Endothelial cell (in vitro differentiated cells): ENCODE data around the gene MID1. TPM values are rescaled to one million over a fixed set of nuclear protein-coding genes. Genes with fewer than 3 reads are reported as not detected.

Experiments used
- DNase-seq: peaks from one replicate; pipeline ENCODE4 v3.0.0; 2021; ENCODE audit warnings: low spot score
- H3K27ac Mint-ChIP-seq: one replicate; pipeline ENCODE4 v1.8.0; 2021; ENCODE audit warnings: mixed read lengths, inconsistent platforms; ENCODE audit not compliant: unreplicated experiment
- H3K27me3 Mint-ChIP-seq: one replicate; pipeline ENCODE4 v1.8.0; 2021; ENCODE audit warnings: mild to moderate bottlenecking, moderate library complexity, mixed read lengths, inconsistent platforms; ENCODE audit not compliant: unreplicated experiment
- H3K36me3 Mint-ChIP-seq: one replicate; pipeline ENCODE4 v1.8.0; 2021; ENCODE audit warnings: mild to moderate bottlenecking, low read depth, mixed read lengths, inconsistent platforms; ENCODE audit not compliant: unreplicated experiment
- H3K4me1 Mint-ChIP-seq: one replicate; pipeline ENCODE4 v1.8.0; 2021; ENCODE audit warnings: mild to moderate bottlenecking, mixed read lengths, inconsistent platforms; ENCODE audit not compliant: unreplicated experiment
- H3K4me3 Mint-ChIP-seq: one replicate; pipeline ENCODE4 v1.8.0; 2021; ENCODE audit warnings: mild to moderate bottlenecking, mixed read lengths, inconsistent platforms; ENCODE audit not compliant: unreplicated experiment
- H3K9me3 Mint-ChIP-seq: one replicate; pipeline ENCODE4 v1.8.0; 2021; ENCODE audit warnings: mixed read lengths, inconsistent platforms; ENCODE audit not compliant: unreplicated experiment
- CTCF ChIP-seq: fragments of 200-600 bp; sonication (generic); IDR thresholded peaks from one replicate; pipeline ENCODE4 v1.5.0; 2021; ENCODE audit warnings: antibody characterized with exemption; ENCODE audit not compliant: unreplicated experiment
- total RNA-seq: library from RNA; stranded (reverse); fragmentation: NEBNext Ultra II Directional; extraction: Animal tissue kit (Norgen Biotek cat#: 25700); gene quantifications from one replicate; pipeline ENCODE4 v1.2.1, GENCODE V29; 2021; ENCODE audit not compliant: unreplicated experiment

Gene MID1
- total RNA-seq, 1 donor from 2014 or later, result 61.8 TPM

GRCh38 chrX:10404436-10404835, 215.9 kb downstream of the MID1 start:
- H3K9me3 Mint-ChIP-seq, result no peaks in the 10 kb centered on the region
- no peak for DNase-seq
- peaks cover 1% of the 10 kb centered on the region for H3K27me3 Mint-ChIP-seq

DNA sequence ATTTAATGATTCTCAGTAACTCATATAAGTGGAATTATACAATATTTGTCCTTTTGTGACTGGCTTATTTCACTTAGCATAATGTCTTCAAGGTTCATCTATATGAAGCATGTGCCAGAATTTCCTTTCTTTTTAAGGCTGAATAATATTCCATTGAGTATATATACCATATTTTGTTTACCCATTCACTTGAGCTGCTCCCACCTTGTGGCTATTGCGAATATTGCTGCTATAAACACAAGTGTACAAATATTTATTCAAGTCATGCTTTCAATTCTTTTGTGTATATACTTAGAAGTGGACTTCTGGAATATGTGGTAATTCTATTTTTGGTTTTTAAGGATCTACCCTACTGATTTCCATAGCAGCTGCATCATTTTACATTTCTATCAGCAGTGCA, 219.1 kb downstream of the MID1 start:
- H3K27me3 Mint-ChIP-seq, result no peaks in the 10 kb centered on the region
- H3K4me3 Mint-ChIP-seq, result no peak overlapping the region
- H3K9me3 Mint-ChIP-seq, result no peaks in the 10 kb centered on the region
- no peak for TF ChIP-seq CTCF
- no peaks in the 10 kb centered on the region for H3K36me3 Mint-ChIP-seq
- no peak for DNase-seq
- peaks cover under 1% of the 10 kb centered on the region for H3K4me1 Mint-ChIP-seq
- H3K27ac Mint-ChIP-seq, result no peak overlapping the region

More at GRCh38 chrX:10404436-10404835, 215.9 kb downstream of the MID1 start:
- Mint-ChIP-seq H3K27ac (no peak overlapping the region), H3K4me3 (no peak overlapping the region), H3K36me3 (no peaks in the 10 kb centered on the region), H3K4me1 (no peaks in the 10 kb centered on the region)
- TF ChIP-seq CTCF, result no peak

- no peak for DNase-seq
- no peak for TF ChIP-seq CTCF
- H3K9me3 Mint-ChIP-seq, result no peaks in the 10 kb centered on the region
- no peak overlapping the region for H3K4me3 Mint-ChIP-seq
- no peaks in the 10 kb centered on the region for H3K27me3 Mint-ChIP-seq
- H3K4me1 Mint-ChIP-seq, result peaks cover 2% of the 10 kb centered on the region
- no peaks in the 10 kb centered on the region for H3K36me3 Mint-ChIP-seq
- no peak overlapping the region for H3K27ac Mint-ChIP-seq
These were observed 221.2 kb downstream of the MID1 start for GRCh38 chrX:10399043-10399741.

GRCh38 chrX:10398215-10398614, 222.2 kb downstream of the MID1 start:
- H3K9me3 Mint-ChIP-seq, result no peaks in the 10 kb centered on the region
- peaks cover 2% of the 10 kb centered on the region for H3K4me1 Mint-ChIP-seq
- H3K27ac Mint-ChIP-seq, result no peak overlapping the region
- no peak for DNase-seq
- no peak overlapping the region for H3K4me3 Mint-ChIP-seq
- no peak for TF ChIP-seq CTCF
- H3K36me3 Mint-ChIP-seq, result no peaks in the 10 kb centered on the region
- no peaks in the 10 kb centered on the region for H3K27me3 Mint-ChIP-seq

- Mint-ChIP-seq H3K4me1 (peaks cover 2% of the 10 kb centered on the region), H3K36me3 (no peaks in the 10 kb centered on the region), H3K9me3 (no peaks in the 10 kb centered on the region), H3K27ac (no peak overlapping the region), H3K27me3 (no peaks in the 10 kb centered on the region), H3K4me3 (no peak overlapping the region)
- TF ChIP-seq CTCF, result no peak
- DNase-seq, result no peak
These were observed 223.0 kb downstream of the MID1 start for GRCh38 chrX:10397349-10397748.
